Bronchial epithelial cell (primary cell): Measurements from ENCODE around the gene EFNA2. TPM values are rescaled to one million over a fixed set of nuclear protein-coding genes. Genes with fewer than 3 reads are reported as not detected.

Experiments used
- DNase-seq: peaks from one replicate; pipeline ENCODE4 v3.0.0-alpha.2; 2010; ENCODE audit warnings: low read depth
- FAIRE-seq: peaks from 2 replicates; lab custom pipeline; 2011; peaks lifted over from hg19 to GRCh38; lab: Jason Lieb, UNC
- H3K27me3 ChIP-seq: 2 replicates; pipeline ENCODE4 v1.5.1; 2011; ENCODE audit warnings: low read length; ENCODE audit not compliant: control insufficient read depth, insufficient read depth
- H3K36me3 ChIP-seq: 2 replicates; pipeline ENCODE4 v1.5.1; 2011; ENCODE audit warnings: low read length; ENCODE audit not compliant: control insufficient read depth, insufficient read depth
- H3K4me3 ChIP-seq: 2 replicates; pipeline ENCODE4 v1.5.1; 2011; ENCODE audit warnings: mild to moderate bottlenecking, low read depth, low read length, control low read depth
- CTCF ChIP-seq: IDR thresholded peaks from 2 replicates; pipeline ENCODE4 v1.5.1; 2011; ENCODE audit warnings: mild to moderate bottlenecking, moderate library complexity, low read length, control low read depth, inconsistent platforms; ENCODE audit not compliant: insufficient read depth, severe bottlenecking
- total RNA-seq: library from RNA; depleted of rRNA; stranded (reverse); fragments of >200 nt; gene quantifications from 2 replicates; pipeline ENCODE4 v1.2.1, GENCODE V29; 2014

Gene EFNA2
- total RNA-seq, 1 donor from 2014 or later = not detected

- no peak for DNase-seq
- Histone ChIP-seq H3K27me3 (peaks cover 22% of the 10 kb centered on the region), H3K4me3 (no peak overlapping the region), H3K36me3 (no peaks in the 10 kb centered on the region)
- FAIRE-seq = no peak
- no peak for TF ChIP-seq CTCF
Measured at GRCh38 chr19:1289686-1290025, 4.0 kb downstream of the EFNA2 start.

- FAIRE-seq (no peak), DNase-seq (no peak)
- TF ChIP-seq CTCF = no peak
- no peak overlapping the region for H3K4me3 ChIP-seq
- no peaks in the 10 kb centered on the region for H3K36me3 ChIP-seq
- H3K27me3 ChIP-seq = peaks cover 18% of the 10 kb centered on the region
Measured at GRCh38 chr19:1290196-1290702, 4.6 kb downstream of the EFNA2 start.

- no peak for TF ChIP-seq CTCF
Measured at GRCh38 chr19:1290703-1291651, 5.3 kb downstream of the EFNA2 start.

GRCh38 chr19:1291761-1292418, 6.2 kb downstream of the EFNA2 start:
- Histone ChIP-seq H3K4me3 (no peak overlapping the region), H3K36me3 (no peaks in the 10 kb centered on the region), H3K27me3 (peaks cover 12% of the 10 kb centered on the region)
- DNase-seq = no peak
- no peak for TF ChIP-seq CTCF
- no peak for FAIRE-seq

More at GRCh38 chr19:1290703-1291651, 5.3 kb downstream of the EFNA2 start:
- no peak overlapping the region for H3K4me3 ChIP-seq
- no peaks in the 10 kb centered on the region for H3K36me3 ChIP-seq
- DNase-seq (no peak), FAIRE-seq (no peak)
- H3K27me3 ChIP-seq = peaks cover 17% of the 10 kb centered on the region

GRCh38 chr19:1292419-1293151, 6.9 kb downstream of the EFNA2 start:
- peaks cover 10% of the 10 kb centered on the region for H3K27me3 ChIP-seq
- FAIRE-seq = peak; percentile 64
- no peak for TF ChIP-seq CTCF

More at GRCh38 chr19:1292419-1293151, 6.9 kb downstream of the EFNA2 start:
- Histone ChIP-seq H3K4me3 (no peak overlapping the region), H3K36me3 (no peaks in the 10 kb centered on the region)
- no peak for DNase-seq
